SK-N-MC (cell line): ENCODE measurements around the gene TPRG1.

Experiments
- DNase-seq: peaks from one replicate; pipeline ENCODE4 v3.0.0-alpha.2; 2011; ENCODE audit warnings: low read depth, low spot score
- H3K27ac ChIP-seq: fragments of 200-600 bp; sonication (generic); 2 replicates; pipeline ENCODE4 v1.5.1; 2016; ENCODE audit warnings: mixed run types
- H3K36me3 ChIP-seq: fragments of 200-600 bp; sonication (generic); 2 replicates; pipeline ENCODE4 v1.6.1; 2017; ENCODE audit warnings: antibody characterized with exemption, low read length, mixed read lengths; ENCODE audit not compliant: insufficient read depth
- H3K4me3 ChIP-seq: fragments of 200-600 bp; sonication (generic); 2 replicates; pipeline ENCODE4 v1.5.1; 2016
- H3K9ac ChIP-seq: fragments of 200-600 bp; sonication (generic); 2 replicates; pipeline ENCODE4 v1.8.0; 2017; ENCODE audit warnings: mixed run types, mixed read lengths; ENCODE audit not compliant: insufficient read length
- H3K9me3 ChIP-seq: fragments of 200-600 bp; sonication (generic); 2 replicates; pipeline ENCODE4 v1.6.1; 2017; ENCODE audit warnings: low read depth, mild to moderate bottlenecking, antibody characterized with exemption, low read length, moderate library complexity, mixed read lengths
- EZH2 ChIP-seq: fragments of 200-600 bp; sonication (generic); IDR thresholded peaks from one replicate; pipeline ENCODE4 v1.6.1; 2017; ENCODE audit warnings: antibody characterized with exemption
- FOXP2 ChIP-seq: optimal IDR thresholded peaks from 2 replicates; pipeline ENCODE3; 2011; ENCODE audit warnings: mild to moderate bottlenecking, moderate library complexity; ENCODE audit not compliant: insufficient read depth; ENCODE audit errors: extremely low read length, control extremely low read depth
- POLR2AphosphoS5 ChIP-seq: IDR thresholded peaks from 2 replicates; pipeline ENCODE4 v1.6.1; 2012; ENCODE audit warnings: mild to moderate bottlenecking, low read depth, low read length, borderline replicate concordance

Gene TPRG1

GRCh38 chr3:189157232-189158007 is 14.4 kb upstream of the TPRG1 start:
- H3K9me3 ChIP-seq = no peaks in the 10 kb centered on the region
- H3K4me3 ChIP-seq = no peak overlapping the region
- H3K36me3 ChIP-seq = no peaks in the 10 kb centered on the region
- H3K27ac ChIP-seq = no peak overlapping the region
- DNase-seq = no peak
- TF ChIP-seq EZH2 = no peak
- TF ChIP-seq POLR2AphosphoS5 = no peak
- no peak for TF ChIP-seq FOXP2
- no peak overlapping the region for H3K9ac ChIP-seq

DNA sequence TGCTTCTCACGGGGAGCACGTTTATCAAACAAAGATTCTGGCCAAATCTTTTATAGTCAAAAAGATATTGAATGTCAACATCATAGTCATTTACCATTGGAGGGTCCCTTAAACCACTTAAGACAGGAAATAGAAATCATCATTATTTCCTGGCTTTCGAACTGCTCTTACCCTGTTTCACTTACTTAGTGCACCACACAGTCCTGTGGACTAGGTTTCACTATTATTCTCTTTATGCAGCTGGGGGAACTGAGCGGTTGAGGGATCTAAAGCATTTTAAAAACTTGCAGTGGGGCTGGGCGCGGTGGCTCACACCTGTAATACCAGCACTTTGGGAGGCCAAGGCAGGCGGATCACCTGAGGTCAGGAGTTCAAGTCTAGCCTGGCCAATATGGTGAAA is 13.7 kb upstream of the TPRG1 start:
- Histone ChIP-seq H3K27ac (no peak overlapping the region), H3K9me3 (no peaks in the 10 kb centered on the region), H3K9ac (no peak overlapping the region), H3K4me3 (no peak overlapping the region), H3K36me3 (no peaks in the 10 kb centered on the region)
- no peak for DNase-seq
- no peak for TF ChIP-seq EZH2
- TF ChIP-seq FOXP2 = no peak
- no peak for TF ChIP-seq POLR2AphosphoS5

GRCh38 chr3:189160519-189161309 is 11.1 kb upstream of the TPRG1 start:
- Histone ChIP-seq H3K9me3 (no peaks in the 10 kb centered on the region), H3K4me3 (no peak overlapping the region), H3K9ac (no peak overlapping the region), H3K27ac (no peak overlapping the region), H3K36me3 (no peaks in the 10 kb centered on the region)
- TF ChIP-seq POLR2AphosphoS5 (no peak), EZH2 (no peak), FOXP2 (no peak)
- no peak for DNase-seq

- no peaks in the 10 kb centered on the region for H3K36me3 ChIP-seq
- no peak for TF ChIP-seq EZH2
- no peak for TF ChIP-seq FOXP2
- no peak for TF ChIP-seq POLR2AphosphoS5
- no peak overlapping the region for H3K27ac ChIP-seq
- H3K9ac ChIP-seq = no peak overlapping the region
- no peak for DNase-seq
- no peaks in the 10 kb centered on the region for H3K9me3 ChIP-seq
- no peak overlapping the region for H3K4me3 ChIP-seq
Observed at GRCh38 chr3:189165092-189165612, 6.6 kb upstream of the TPRG1 start.

DNA sequence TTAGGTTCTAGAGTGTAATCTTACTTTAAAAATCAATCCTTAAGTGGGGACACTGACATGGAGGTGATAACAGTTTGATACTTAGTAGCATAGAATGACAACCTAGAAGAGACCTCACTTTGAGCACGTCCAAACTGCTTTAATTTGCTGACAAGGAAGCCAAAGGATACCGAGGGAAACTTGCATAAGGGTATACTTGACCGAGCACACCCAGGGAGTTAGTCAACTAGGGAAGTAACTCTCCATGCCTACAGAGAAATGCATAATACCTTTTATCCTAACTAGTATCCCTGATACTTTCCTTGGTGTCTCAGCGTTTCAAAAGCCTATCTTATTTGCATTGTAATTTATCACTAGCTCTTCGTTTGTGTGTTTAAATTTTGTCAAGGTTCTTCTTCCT is 5.5 kb upstream of the TPRG1 start:
- Histone ChIP-seq H3K9me3 (no peaks in the 10 kb centered on the region), H3K4me3 (no peak overlapping the region), H3K9ac (no peak overlapping the region), H3K27ac (no peak overlapping the region), H3K36me3 (no peaks in the 10 kb centered on the region)
- TF ChIP-seq POLR2AphosphoS5 = no peak
- no peak for TF ChIP-seq EZH2
- TF ChIP-seq FOXP2 = no peak
- no peak for DNase-seq

DNA sequence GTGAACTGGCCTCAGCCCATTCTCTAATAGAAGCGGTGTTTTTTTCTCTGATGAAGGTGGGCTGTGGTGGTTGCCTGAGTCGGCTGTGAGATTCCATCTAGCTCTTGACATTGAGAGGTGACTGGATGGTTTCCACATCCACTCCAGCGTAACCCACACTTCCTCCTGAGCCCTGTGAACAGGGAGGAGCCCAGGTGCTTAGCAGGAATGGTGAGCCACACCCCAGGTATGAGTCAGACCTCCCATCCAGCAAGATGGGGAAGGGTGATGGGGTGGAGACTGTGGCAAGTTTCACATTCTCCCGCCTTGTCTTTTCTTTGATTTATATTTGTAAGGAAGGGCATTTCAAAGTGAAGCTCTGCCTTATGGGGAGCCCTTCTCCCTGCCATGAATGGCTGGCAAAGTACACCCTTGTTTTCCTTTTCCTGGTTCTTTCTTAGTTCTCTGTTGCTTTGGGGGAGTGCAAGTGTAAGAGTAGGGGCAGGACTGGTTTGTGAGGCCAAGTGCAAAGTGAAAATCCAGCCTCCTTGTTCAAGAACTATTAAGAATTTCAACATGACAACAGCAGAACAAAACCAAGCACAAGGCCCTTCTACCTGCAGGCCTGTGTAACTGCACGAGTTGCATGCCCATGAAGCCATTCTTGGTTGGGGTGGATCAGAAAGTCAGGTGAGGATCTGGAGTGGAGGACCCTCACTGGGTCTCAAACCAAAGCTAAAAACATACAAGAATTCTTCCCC is 4.6 kb upstream of the TPRG1 start:
- H3K9me3 ChIP-seq = no peaks in the 10 kb centered on the region
- no peak overlapping the region for H3K4me3 ChIP-seq
- TF ChIP-seq POLR2AphosphoS5 (no peak), EZH2 (no peak), FOXP2 (no peak)
- no peak overlapping the region for H3K9ac ChIP-seq
- H3K36me3 ChIP-seq = no peaks in the 10 kb centered on the region
- DNase-seq = no peak
- H3K27ac ChIP-seq = no peak overlapping the region

DNA sequence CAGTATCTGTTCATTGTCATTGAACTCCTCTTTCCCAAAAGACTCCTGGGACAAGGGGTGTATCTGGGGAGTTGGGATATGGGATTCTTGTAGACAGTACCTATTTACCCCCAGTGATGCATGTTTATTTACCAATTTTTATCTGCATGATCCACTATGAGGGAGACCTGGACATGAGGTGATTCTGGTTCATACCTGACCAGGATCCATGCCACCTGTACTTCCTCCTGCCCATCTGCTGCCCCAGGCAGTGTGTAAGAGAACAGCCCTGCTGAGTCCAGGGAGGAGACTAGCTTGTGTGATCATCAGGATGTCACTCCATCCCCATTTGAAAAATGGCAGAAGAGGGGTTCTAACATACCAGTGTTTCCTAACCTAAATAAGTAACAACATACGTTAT is 3.1 kb upstream of the TPRG1 start:
- no peaks in the 10 kb centered on the region for H3K36me3 ChIP-seq
- H3K9ac ChIP-seq = no peak overlapping the region
- no peak for DNase-seq
- no peak overlapping the region for H3K27ac ChIP-seq
- no peak overlapping the region for H3K4me3 ChIP-seq
- TF ChIP-seq EZH2 = no peak
- TF ChIP-seq FOXP2 = no peak
- TF ChIP-seq POLR2AphosphoS5 = no peak
- H3K9me3 ChIP-seq = no peaks in the 10 kb centered on the region

GRCh38 chr3:189169728-189170127 is 2.0 kb upstream of the TPRG1 start:
- H3K36me3 ChIP-seq = no peaks in the 10 kb centered on the region
- H3K27ac ChIP-seq = no peak overlapping the region
- no peak for TF ChIP-seq EZH2
- TF ChIP-seq FOXP2 = no peak
- TF ChIP-seq POLR2AphosphoS5 = no peak
- H3K9me3 ChIP-seq = no peaks in the 10 kb centered on the region
- no peak overlapping the region for H3K4me3 ChIP-seq
- H3K9ac ChIP-seq = no peak overlapping the region
- no peak for DNase-seq
